K562 (cell line): Measurements from ENCODE around the gene TRAF3IP1. TPM values are rescaled to one million over a fixed set of nuclear protein-coding genes. Genes with fewer than 3 reads are reported as not detected.

ENCODE experiments used
- ATAC-seq: fragments of 200-7000 bp; cut with Tn5 transposase; 3 replicates; pipeline ENCODE4 v1.9.1; 2020; ENCODE audit warnings: moderate library complexity
- BruUV-seq: library from RNA; stranded (reverse); fragments of 400-500 nt; replicated peaks from 2 replicates; lab custom pipeline; 2021; lab: Mats Ljungman, UMichigan
- CTCF ChIA-PET: fragments of 300-600 bp; formaldehyde crosslinking; extraction: SDS; loops from one replicate; lab custom pipeline; 2021; ENCODE audit warnings: low intra/inter-chr PET ratio; lab: Yijun Ruan, JAX
- POLR2A ChIA-PET: fragments of 300-600, 350-650 bp; sonication (Branson Sonifier 250); formaldehyde crosslinking; extraction: SDS; loops from one replicate; lab custom pipeline; 2021; ENCODE audit warnings: antibody characterized with exemption, inconsistent platforms; lab: Yijun Ruan, JAX
- DNase-seq, 4 experiments: peaks; one replicate each; pipeline versions ENCODE4 v3.0.0 to v3.0.0-alpha.2; 2011 to 2018; ENCODE audit warnings: low spot score in 3 of 4, mixed read lengths in 3 of 4; ENCODE audit errors: extremely low read depth in 1 of 4
- FAIRE-seq: peaks from 2 replicates; lab custom pipeline; 2011; peaks lifted over from hg19 to GRCh38; lab: Jason Lieb, UNC
- H2AFZ ChIP-seq: 2 replicates; pipeline ENCODE4 v1.6.0; 2011; ENCODE audit warnings: low read depth, low read length, control low read depth, inconsistent platforms
- H3K27ac ChIP-seq: fragments of 200-600 bp; 3 replicates; pipeline ENCODE4 v1.8.0; 2011; ENCODE audit warnings: low read depth, mild to moderate bottlenecking, control low read depth, inconsistent platforms, low read length, moderate library complexity, mixed read lengths; ENCODE audit errors: extremely low read depth
- H3K27me3 ChIP-seq, 2 experiments: fragments of 300-600 bp in 1 of 2; 2 replicates in 1 of 2; 3 replicates in 1 of 2; pipeline versions ENCODE4 v1.6.0 to v1.8.0; 2011; ENCODE audit warnings: inconsistent platforms in 2 of 2, low read length in 2 of 2, mild to moderate bottlenecking in 1 of 2, mixed read lengths in 1 of 2, moderate library complexity in 1 of 2; ENCODE audit not compliant: control insufficient read depth in 2 of 2, insufficient read depth in 2 of 2
- H3K36me3 ChIP-seq: fragments of 300-600 bp; 3 replicates; pipeline ENCODE4 v1.8.0; 2011; ENCODE audit warnings: mild to moderate bottlenecking, low read length, inconsistent platforms; ENCODE audit not compliant: control insufficient read depth, insufficient read depth
- H3K4me1 ChIP-seq, 2 experiments: fragments of 200-600 bp in 1 of 2; replicated peaks in 1 of 2; 2 replicates in 1 of 2; 3 replicates in 1 of 2; pipeline versions ENCODE4 v1.5.1 to v1.8.0; 2011; ENCODE audit warnings: inconsistent platforms in 2 of 2, low read length in 2 of 2, mild to moderate bottlenecking in 1 of 2, mixed read lengths in 1 of 2, moderate library complexity in 1 of 2; ENCODE audit not compliant: control insufficient read depth in 2 of 2, insufficient read depth in 2 of 2
- H3K4me2 ChIP-seq: 2 replicates; pipeline ENCODE4 v1.6.1; 2011; ENCODE audit warnings: low read length, control low read depth, inconsistent platforms, mixed read lengths; ENCODE audit not compliant: insufficient read depth
- H3K4me3 ChIP-seq: fragments of 200-600 bp; sonication (generic), shearing (Covaris generic); 2 replicates; pipeline ENCODE4 v1.5.1; 2016; ENCODE audit warnings: control low read depth, inconsistent platforms
- H3K79me2 ChIP-seq: fragments of 200-600 bp; 3 replicates; pipeline ENCODE4 v1.8.0; 2011; ENCODE audit warnings: low read length, inconsistent platforms; ENCODE audit not compliant: control insufficient read depth, insufficient read depth
- H3K9ac ChIP-seq, 2 experiments: 2 replicates each; pipeline versions ENCODE4 v1.6.0 to v1.6.1; 2011; ENCODE audit warnings: low read depth in 2 of 2, low read length in 2 of 2, control low read depth in 1 of 2, inconsistent platforms in 1 of 2, mild to moderate bottlenecking in 1 of 2, mixed read lengths in 1 of 2; ENCODE audit not compliant: insufficient read depth in 1 of 2
- H3K9me1 ChIP-seq: one replicate; pipeline ENCODE4 v1.6.0; 2011; ENCODE audit warnings: inconsistent platforms, mild to moderate bottlenecking, low read length, moderate library complexity; ENCODE audit not compliant: control insufficient read depth, insufficient read depth
- H3K9me3 ChIP-seq: replicated peaks from 2 replicates; pipeline ENCODE4 v1.5.1; 2011; ENCODE audit warnings: low read depth, low read length, inconsistent platforms; ENCODE audit not compliant: control insufficient read depth, insufficient read depth
- H4K20me1 ChIP-seq: replicated peaks from 2 replicates; pipeline ENCODE4 v1.6.1; 2011; ENCODE audit warnings: low read length, inconsistent platforms, mixed read lengths; ENCODE audit not compliant: control insufficient read depth, insufficient read depth
- CC2D1A ChIP-seq: fragments of 450-650 bp; IDR thresholded peaks from 2 replicates; pipeline ENCODE4 v1.6.1; 2017; ENCODE audit warnings: mild to moderate bottlenecking
- DPF2 ChIP-seq: fragments of 450-650 bp; IDR thresholded peaks from 2 replicates; pipeline ENCODE4 v1.6.1; 2016
- FOXK1 ChIP-seq: sonication (generic); formaldehyde crosslinking; IDR thresholded peaks from 2 replicates; pipeline ENCODE4 v1.8.0; 2022; ENCODE audit warnings: missing genetic modification reagents, mild to moderate bottlenecking, borderline replicate concordance
- NELFE ChIP-seq: IDR thresholded peaks from 2 replicates; pipeline ENCODE4 v1.6.1; 2011; ENCODE audit warnings: mild to moderate bottlenecking; ENCODE audit not compliant: insufficient read depth, insufficient read length
- POLR2A ChIP-seq: fragments of 450-650 bp; conservative IDR thresholded peaks from 2 replicates; pipeline ENCODE4 v1.6.1; 2016
- PURB ChIP-seq: sonication (generic); formaldehyde crosslinking; IDR thresholded peaks from 2 replicates; pipeline ENCODE4 v1.9.0; 2021; ENCODE audit warnings: low read depth, mild to moderate bottlenecking, missing genetic modification reagents
- SMC3 ChIP-seq: conservative IDR thresholded peaks from 2 replicates; pipeline ENCODE4 v1.6.1; 2011; ENCODE audit warnings: low read depth, low read length, improper control_type of control experiment; ENCODE audit not compliant: insufficient read depth
- TBP ChIP-seq: optimal IDR thresholded peaks from 2 replicates; pipeline ENCODE3; 2011; ENCODE audit warnings: low read depth, low read length, improper control_type of control experiment
- ZNF212 ChIP-seq: fragments of 450-650 bp; formaldehyde crosslinking; IDR thresholded peaks from 2 replicates; pipeline ENCODE4 v1.4.0; 2020; ENCODE audit warnings: mild to moderate bottlenecking
- WGBS: fragments of 100-300 bp; shearing (Covaris generic); methylation state at CpG from one replicate; pipeline ENCODE4 v1.1.6; 2016; ENCODE audit warnings: low coverage, mixed read lengths; ENCODE audit not compliant: insufficient coverage; ENCODE audit errors: missing lambda C conversion rate; 5-methylcytosine and 5-hydroxymethylcytosine counted together
- in situ Hi-C: fragments of 300-500 bp; cut with MboI; formaldehyde crosslinking; loops from 4 replicates; pipeline ENCODE4 v1.15.0; 2018; ENCODE audit warnings: inconsistent platforms, mixed read lengths
- intact Hi-C: fragments of 100-400 bp; cut with micrococcal nuclease; formaldehyde crosslinking; loops from 2 replicates; pipeline ENCODE4 v1.14.2; 2022
- polyA plus RNA-seq, 8 experiments: library from polyadenylated mRNA; depleted of rRNA in 4 of 8; stranded (reverse) in 5 of 8; unstranded in 3 of 8; fragments of >200 nt; fragmentation: Nextera tagmentation in 2 of 8; fragmentation: Illumina TruSeq in 1 of 8; extraction: Ambion mirVana in 2 of 8; extraction: Trizol in 1 of 8; gene quantifications; 2 replicates each; pipeline versions ENCODE4 v1.2.1 to v1.2.3, GENCODE V29; 2011 to 2014; ENCODE audit warnings: inconsistent platforms in 1 of 8, missing spikeins in 1 of 8
- total RNA-seq, 7 experiments: library from RNA; depleted of rRNA in 6 of 7; stranded (reverse); fragments of >200 nt in 6 of 7; fragmentation: Illumina TruSeq in 2 of 7; extraction: Trizol in 2 of 7; gene quantifications; 2 replicates each; pipeline versions ENCODE4 v1.2.1 to v1.2.3, GENCODE V29; 2011 to 2021; ENCODE audit warnings: low replicate concordance in 1 of 7
- TF ChIP-seq, protein P1 (sequence below): fragments of 250-450 bp; sonication (Bioruptor Pico); IDR thresholded peaks from 2 replicates; pipeline ENCODE4 v1.9.0; 2021; ENCODE audit warnings: mild to moderate bottlenecking

The TRAF3IP1 gene
- total and polyA plus RNA-seq, 9 of the 15 experiments (the other 6 are each of a cell fraction or from before 2014, with no cell fraction given): 1.3 to 7.4 (median 3.4) TPM

- no peak for DNase-seq
- Histone ChIP-seq H3K27me3 (no peaks in the 10 kb centered on the region), H3K9ac (no peak overlapping the region), H3K27ac (no peak overlapping the region), H3K79me2 (no peaks in the 10 kb centered on the region), H3K4me1 (peaks cover 0 to 4% of the 10 kb centered on the region in 2 experiments; a peak in 2 of 5 replicates), H4K20me1 (no peaks in the 10 kb centered on the region), H3K4me2 (no peak overlapping the region), H3K9me3 (no peaks in the 10 kb centered on the region), H3K9me1 (no peaks in the 10 kb centered on the region), H3K36me3 (no peaks in the 10 kb centered on the region), H2AFZ (no peak overlapping the region), H3K4me3 (no peak overlapping the region)
- FAIRE-seq: no peak
- no TSS peak for BruUV-seq
- ChIA-PET POLR2A (no interaction called here), CTCF (no interaction called here)
- 62% methylated on average over 7 of the region's 7 CpGs for WGBS
- intact Hi-C loops: no loop called here
- no peak for ATAC-seq
- in situ Hi-C loops: loop anchor here (25.0 kb wide), 1 partner anchor 425 kb away; no protein-coding TSS in a partner anchor
- TF ChIP-seq CC2D1A (no peak), POLR2A (no peak), TBP (no peak), PURB (CRISPR knock-in tag) (no peak), SMC3 (no peak), DPF2 (no peak), ZNF212 (no peak), NELFE (no peak), FOXK1 (CRISPR knock-in tag) (no peak)
- TF ChIP-seq, protein P1, sequence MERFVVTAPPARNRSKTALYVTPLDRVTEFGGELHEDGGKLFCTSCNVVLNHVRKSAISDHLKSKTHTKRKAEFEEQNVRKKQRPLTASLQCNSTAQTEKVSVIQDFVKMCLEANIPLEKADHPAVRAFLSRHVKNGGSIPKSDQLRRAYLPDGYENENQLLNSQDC: no peak
Measured at GRCh38 chr2:238362626-238363025, 42.3 kb downstream of the TRAF3IP1 start.
